Activated B cell treated with CpG ODN at 0.5 μM for 24 hours (primary cell): ENCODE data around the gene FGF12. TPM values are rescaled to one million over a fixed set of nuclear protein-coding genes. Genes with fewer than 3 reads are reported as not detected.

Source experiments
- ATAC-seq: fragments of 200-7000 bp; cut with Tn5 transposase; one replicate; pipeline ENCODE4 v1.10.0; 2021; ENCODE audit warnings: low read depth, mild to moderate bottlenecking, moderate library complexity
- CTCF ChIA-PET: fragments of 350-600 bp; sonication (Branson Sonifier 250); formaldehyde crosslinking; loops from one replicate; lab custom pipeline; 2021; ENCODE audit warnings: antibody characterized with exemption; lab: Charles Lee
- POLR2A ChIA-PET: fragments of 350-600 bp; sonication (Branson Sonifier 250); formaldehyde crosslinking; loops from one replicate; lab custom pipeline; 2021; ENCODE audit warnings: antibody characterized with exemption; lab: Charles Lee
- DNase-seq: peaks from one replicate; pipeline ENCODE4 v3.0.0; 2022
- H3K27ac Mint-ChIP-seq: one replicate; pipeline ENCODE4 v1.8.0; 2020; ENCODE audit warnings: mixed read lengths
- H3K27me3 Mint-ChIP-seq: one replicate; pipeline ENCODE4 v1.8.0; 2021; ENCODE audit warnings: mixed read lengths
- H3K36me3 Mint-ChIP-seq: one replicate; pipeline ENCODE4 v1.8.0; 2021; ENCODE audit warnings: low read depth, mixed read lengths
- H3K4me1 Mint-ChIP-seq: one replicate; pipeline ENCODE4 v1.8.0; 2021; ENCODE audit warnings: mixed read lengths
- H3K4me3 Mint-ChIP-seq: one replicate; pipeline ENCODE4 v1.8.0; 2020; ENCODE audit warnings: mild to moderate bottlenecking, mixed read lengths
- H3K9me3 Mint-ChIP-seq: one replicate; pipeline ENCODE4 v1.8.0; 2020; ENCODE audit warnings: mixed read lengths
- CTCF ChIP-seq: fragments of 200-600 bp; IDR thresholded peaks from one replicate; pipeline ENCODE4 v1.8.0; 2022; ENCODE audit warnings: antibody characterized with exemption, mild to moderate bottlenecking
- intact Hi-C: fragments of 100-400 bp; cut with micrococcal nuclease; formaldehyde crosslinking; loops from one replicate; pipeline ENCODE4 v1.15.1; 2024
- total RNA-seq: library from RNA; stranded (reverse); gene quantifications from 2 replicates; pipeline ENCODE4 v1.2.3, GENCODE V29; 2022

Gene FGF12
- total RNA-seq, 1 donor from 2014 or later: not detected

- Mint-ChIP-seq H3K9me3 (no peaks in the 10 kb centered on the region), H3K27me3 (no peaks in the 10 kb centered on the region), H3K4me1 (no peaks in the 10 kb centered on the region), H3K36me3 (no peaks in the 10 kb centered on the region), H3K27ac (no peak overlapping the region), H3K4me3 (no peak overlapping the region)
- intact Hi-C loops: no loop called here
- TF ChIP-seq CTCF: no peak
- CTCF ChIA-PET: no interaction called here
- DNase-seq (no peak), ATAC-seq (no peak)
- POLR2A ChIA-PET: no interaction called here
Measured at GRCh38 chr3:192351441-192351840, 375.9 kb downstream of the FGF12 start.

- ChIA-PET CTCF (no interaction called here), POLR2A (no interaction called here)
- ATAC-seq (no peak), DNase-seq (no peak)
- H3K9me3 Mint-ChIP-seq: no peaks in the 10 kb centered on the region
- intact Hi-C loops: no loop called here
- no peak overlapping the region for H3K27ac Mint-ChIP-seq
- no peaks in the 10 kb centered on the region for H3K36me3 Mint-ChIP-seq
- H3K4me3 Mint-ChIP-seq: no peak overlapping the region
- H3K4me1 Mint-ChIP-seq: no peaks in the 10 kb centered on the region
- H3K27me3 Mint-ChIP-seq: peaks cover 2% of the 10 kb centered on the region
- TF ChIP-seq CTCF: no peak
Measured at GRCh38 chr3:192340031-192340430, 387.3 kb downstream of the FGF12 start.

- no peak for ATAC-seq
- DNase-seq: no peak
- no peak for TF ChIP-seq CTCF
- no peaks in the 10 kb centered on the region for H3K4me1 Mint-ChIP-seq
- POLR2A ChIA-PET: no interaction called here
- no peak overlapping the region for H3K27ac Mint-ChIP-seq
- H3K9me3 Mint-ChIP-seq: no peaks in the 10 kb centered on the region
- no peaks in the 10 kb centered on the region for H3K36me3 Mint-ChIP-seq
- CTCF ChIA-PET: no interaction called here
- H3K27me3 Mint-ChIP-seq: peaks cover 2% of the 10 kb centered on the region
- H3K4me3 Mint-ChIP-seq: no peak overlapping the region
- intact Hi-C loops: no loop called here
Measured at GRCh38 chr3:192339214-192339613, 388.1 kb downstream of the FGF12 start.

DNA sequence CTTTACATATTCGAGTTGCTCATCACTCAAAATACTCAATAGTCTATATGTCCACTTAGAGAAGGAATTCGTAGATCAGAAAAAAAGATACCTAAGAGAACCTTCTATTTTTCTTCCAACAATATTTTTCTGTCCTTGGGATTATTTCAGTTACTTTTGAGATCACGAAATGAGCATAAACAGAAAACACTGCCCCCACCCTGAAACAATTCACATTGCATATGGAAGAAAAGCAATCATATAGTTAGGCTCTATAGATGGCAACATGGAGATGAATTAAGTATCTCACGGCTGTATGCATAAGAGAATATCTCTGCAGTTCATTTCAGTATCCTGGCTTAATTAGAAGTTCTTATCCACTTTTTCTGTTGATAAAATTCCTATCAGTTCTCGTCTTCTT lies 391.1 kb downstream of the FGF12 start:
- no peak for TF ChIP-seq CTCF
- DNase-seq (no peak), ATAC-seq (no peak)
- H3K27ac Mint-ChIP-seq: no peak overlapping the region
- peaks cover 2% of the 10 kb centered on the region for H3K27me3 Mint-ChIP-seq
- intact Hi-C loops: no loop called here
- peaks cover 5% of the 10 kb centered on the region for H3K4me1 Mint-ChIP-seq
- CTCF ChIA-PET: no interaction called here
- POLR2A ChIA-PET: no interaction called here
- H3K4me3 Mint-ChIP-seq: no peak overlapping the region
- H3K9me3 Mint-ChIP-seq: no peaks in the 10 kb centered on the region
- H3K36me3 Mint-ChIP-seq: no peaks in the 10 kb centered on the region

DNA sequence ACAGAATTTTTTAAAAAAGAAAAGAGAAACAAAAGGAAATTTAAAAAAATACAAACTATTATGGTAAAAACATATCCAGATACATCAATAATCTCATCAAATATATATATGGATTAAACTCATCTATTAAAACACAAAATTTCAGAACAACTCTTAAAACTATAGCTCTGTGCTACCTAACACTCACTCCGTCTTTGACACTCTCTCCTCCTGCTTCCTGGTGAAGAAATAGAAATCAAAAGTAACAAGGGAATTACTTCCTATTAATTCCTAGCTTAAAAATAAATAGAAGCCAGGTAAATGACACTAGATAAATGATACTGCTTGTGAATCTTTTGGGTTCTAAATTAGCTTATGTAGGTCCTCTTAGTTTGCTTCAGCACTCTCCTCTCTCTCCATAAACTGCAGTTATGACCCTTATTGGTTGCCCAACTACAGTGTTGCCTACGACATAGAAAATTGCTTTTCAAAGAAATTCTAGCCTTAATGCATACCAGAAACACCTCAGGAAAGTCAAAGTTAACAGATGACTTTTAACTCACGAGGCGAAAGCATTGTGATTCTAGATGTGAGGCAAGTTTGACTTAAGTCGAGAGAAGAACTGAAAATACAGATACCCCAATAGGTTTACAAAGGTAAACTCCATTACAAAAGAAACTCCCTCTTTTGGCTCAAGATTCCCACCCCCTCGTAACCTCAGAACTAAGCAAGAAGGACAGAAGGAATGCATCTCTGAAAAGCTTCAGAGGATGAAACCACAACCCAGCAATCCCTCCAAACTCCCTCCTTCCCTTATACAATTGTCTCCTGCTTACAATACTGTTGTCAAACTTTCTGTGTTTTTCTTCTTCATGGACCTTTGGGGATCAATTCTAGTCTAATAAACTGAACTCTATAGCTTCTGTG lies 394.7 kb downstream of the FGF12 start:
- Mint-ChIP-seq H3K4me3 (no peak overlapping the region), H3K27ac (no peak overlapping the region)
- CTCF ChIA-PET: no interaction called here

More for the DNA sequence above, 394.7 kb downstream of the FGF12 start:
- no peak for ATAC-seq
- no peak for DNase-seq
- no peaks in the 10 kb centered on the region for H3K9me3 Mint-ChIP-seq
- H3K36me3 Mint-ChIP-seq: no peaks in the 10 kb centered on the region
- no peak for TF ChIP-seq CTCF
- POLR2A ChIA-PET: no interaction called here
- no peaks in the 10 kb centered on the region for H3K27me3 Mint-ChIP-seq
- peaks cover 5% of the 10 kb centered on the region for H3K4me1 Mint-ChIP-seq
- intact Hi-C loops: loop anchor here (2.0 kb wide), 1 partner anchor 916 kb away; no protein-coding TSS in a partner anchor
